Left ventricle myocardium superior (tissue), 1 donor: ENCODE results near the gene PRXL2B. TPM values are rescaled to one million over a fixed set of nuclear protein-coding genes. Genes with fewer than 3 reads are reported as not detected.

Source experiments
- ATAC-seq: fragments of 200-7000 bp; cut with Tn5 transposase; one replicate; pipeline ENCODE4 v1.9.1; 2020; ENCODE audit warnings: mild to moderate bottlenecking, moderate library complexity
- DNase-seq: peaks from one replicate; pipeline ENCODE4 v3.0.0-alpha.2; 2020
- intact Hi-C: fragments of 100-400 bp; cut with micrococcal nuclease; formaldehyde crosslinking; loops from one replicate; pipeline ENCODE4 v1.11.0; 2022
- total RNA-seq: library from RNA; stranded (reverse); fragmentation: NEBNext Ultra II Directional; extraction: Animal tissue kit (Norgen Biotek cat#: 25700); gene quantifications from one replicate; pipeline ENCODE4 v1.2.1, GENCODE V29; 2021
- donor health status: DM: no; HTN: yes; CAD: no; lungs with severe emphysema.

PRXL2B gene
- total RNA-seq, 1 donor from 2014 or later = 11.2 TPM

DNA sequence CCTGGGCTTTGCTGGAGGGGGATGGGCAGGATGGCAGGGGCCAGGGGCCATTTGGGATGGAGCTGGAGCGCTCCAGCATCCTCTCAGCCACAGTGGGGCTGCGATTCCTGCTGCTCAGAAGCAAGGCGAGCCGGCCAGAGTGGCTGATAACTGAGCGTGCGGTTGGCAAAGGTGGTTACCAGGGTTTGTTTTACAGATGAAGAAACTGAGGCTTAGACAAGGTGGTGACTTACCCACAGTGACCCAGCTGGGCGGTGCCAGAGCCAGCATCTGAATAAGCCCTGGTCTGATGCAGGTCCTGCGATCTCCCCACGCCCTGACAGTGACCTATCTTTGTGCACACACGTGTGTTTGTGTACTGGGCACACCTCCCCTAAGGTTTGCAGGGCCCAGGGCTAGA lies 5.9 kb upstream of the PRXL2B start:
- intact Hi-C loops = no loop called here
- peak; percentile 23 for DNase-seq
- no peak for ATAC-seq

DNA sequence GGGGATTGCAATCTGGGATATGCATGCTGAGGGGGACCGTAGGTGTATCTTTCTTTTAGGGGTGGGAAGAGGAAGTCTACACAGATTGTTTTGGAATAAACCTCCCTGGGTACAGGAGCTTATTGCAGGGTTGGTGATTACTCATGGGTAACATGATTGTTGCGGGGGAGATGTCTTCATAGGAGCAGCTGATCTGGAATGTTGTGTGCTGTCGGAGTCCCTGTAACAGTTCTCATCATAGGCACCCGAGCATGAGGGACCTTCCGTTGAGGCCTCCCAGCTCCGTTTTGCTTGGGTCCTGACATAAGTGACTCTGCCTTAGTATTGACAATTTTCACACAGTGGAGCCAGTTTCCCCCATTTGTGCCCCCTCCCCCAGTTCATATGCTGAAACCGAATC lies 4.2 kb upstream of the PRXL2B start:
- ATAC-seq (no peak), DNase-seq (no peak)
- intact Hi-C loops = no loop called here

DNA sequence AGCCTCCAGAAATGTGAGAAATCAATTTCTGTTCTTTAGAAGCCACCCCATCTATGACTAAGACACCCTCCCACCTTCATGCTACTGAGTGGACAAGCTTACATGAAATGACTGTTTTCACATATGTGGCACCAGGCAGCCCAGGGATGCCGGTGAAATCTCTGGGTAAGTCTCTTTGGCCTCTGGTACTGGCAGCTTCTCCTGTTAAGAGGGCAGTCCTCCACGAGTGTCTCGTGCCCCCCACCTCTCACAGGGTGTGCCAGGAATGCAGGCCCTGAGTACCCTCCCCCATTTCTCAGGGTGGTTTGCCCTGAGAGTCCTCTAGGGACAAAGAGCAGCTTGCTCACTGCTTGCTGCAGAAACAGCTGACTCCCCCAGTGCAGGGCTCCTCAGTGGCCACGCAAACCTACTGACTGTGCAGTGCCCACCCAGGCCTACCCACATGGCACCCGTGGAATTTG lies 3.2 kb upstream of the PRXL2B start:
- DNase-seq = peak; percentile 17
- intact Hi-C loops = no loop called here
- ATAC-seq = no peak

DNA sequence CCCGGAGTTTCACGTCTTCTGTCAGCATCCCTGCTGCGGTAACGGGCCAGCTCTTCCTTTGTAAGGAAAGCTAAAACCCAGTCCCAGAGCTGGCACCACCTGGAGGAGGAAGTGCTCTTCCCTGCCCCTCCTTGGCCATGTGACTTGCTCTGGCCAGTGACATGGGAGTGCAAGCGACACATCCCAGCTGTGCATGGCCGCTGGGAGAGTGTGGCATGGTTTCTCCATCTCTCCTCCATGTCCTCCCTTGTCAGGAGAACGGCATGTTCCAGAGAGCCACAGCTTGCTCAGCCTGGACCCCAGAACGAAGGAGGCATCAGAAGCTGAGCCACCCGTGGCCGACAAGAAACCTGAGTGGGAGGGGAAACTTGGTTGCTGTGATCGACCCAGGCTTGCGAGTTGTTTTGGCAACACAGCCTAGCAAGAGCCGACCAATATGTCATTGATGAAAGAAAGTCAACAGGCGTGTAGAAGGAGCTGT lies 2.7 kb upstream of the PRXL2B start:
- ATAC-seq (no peak), DNase-seq (peak; percentile 36)
- intact Hi-C loops = no loop called here

DNA sequence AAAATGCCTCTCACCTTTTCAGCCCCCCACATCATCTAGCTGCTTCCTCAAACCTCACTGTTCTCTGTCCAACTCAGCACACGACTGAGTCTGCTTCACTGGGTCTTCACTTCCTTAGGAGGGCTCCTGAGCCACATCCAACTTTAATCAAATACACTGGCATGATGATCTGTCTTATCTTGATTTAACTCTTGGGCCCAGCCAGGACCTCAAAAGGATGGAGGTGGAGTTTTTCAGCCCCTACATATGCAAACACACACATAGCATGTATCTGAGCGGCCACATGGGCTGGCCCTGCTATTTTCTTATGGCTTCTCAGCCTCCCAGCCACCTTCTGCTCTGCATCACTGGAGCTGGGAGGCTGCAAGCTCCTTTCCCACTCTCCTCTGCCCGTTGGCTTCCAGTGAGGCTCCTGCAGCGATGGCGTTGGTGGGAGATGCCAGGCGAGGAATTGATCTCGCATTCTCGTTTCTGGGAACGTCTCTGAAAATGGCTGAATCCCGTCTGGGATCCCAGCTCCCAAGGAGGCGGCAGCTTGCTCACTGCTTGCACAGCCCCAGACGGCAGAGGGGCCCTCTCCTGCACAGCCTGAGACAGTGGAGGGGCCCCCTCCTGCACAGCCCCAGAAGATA lies 1.8 kb upstream of the PRXL2B start:
- intact Hi-C loops = no loop called here
- peak; percentile 37 for DNase-seq
- ATAC-seq = no peak

DNA sequence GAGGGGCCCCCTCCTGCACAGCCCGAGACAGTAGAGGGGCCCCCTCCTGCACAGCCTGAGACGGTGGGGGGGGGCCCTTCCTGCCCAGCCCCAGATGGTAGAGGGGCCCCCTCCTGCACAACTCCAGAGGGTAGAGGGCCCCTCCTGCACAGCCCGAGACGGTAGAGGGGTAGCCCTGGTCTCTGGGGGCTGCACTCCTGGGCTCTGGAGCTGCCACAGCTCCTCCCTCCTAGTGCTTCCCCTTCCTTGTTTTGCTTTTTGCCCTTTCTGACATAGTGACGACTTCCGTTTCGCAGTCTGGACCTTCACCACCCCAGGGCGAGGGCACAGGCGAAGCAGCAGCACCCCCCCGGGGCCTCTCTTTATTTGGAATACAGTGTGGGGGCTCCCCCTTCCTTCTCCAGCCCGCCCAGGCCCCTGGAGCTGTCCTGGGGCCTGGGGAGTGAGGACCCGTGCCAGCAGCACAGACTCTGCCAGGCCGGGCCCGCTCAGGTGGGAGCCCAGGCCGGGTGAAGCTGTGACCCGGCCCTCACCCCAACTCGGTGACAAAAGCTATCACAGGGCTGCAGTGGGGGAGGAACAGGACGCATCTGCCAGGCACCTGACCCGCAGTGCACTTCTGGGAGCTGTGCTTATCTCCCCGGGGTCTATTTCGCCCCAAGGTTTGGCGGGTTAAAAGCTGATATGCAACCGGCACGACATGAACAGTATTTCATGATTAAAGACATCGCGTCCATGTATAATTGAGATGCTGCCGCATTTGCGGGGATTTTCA lies 1.1 kb upstream of the PRXL2B start:
- intact Hi-C loops = no loop called here
- DNase-seq (peak; percentile 81), ATAC-seq (peak; percentile 41)

DNA sequence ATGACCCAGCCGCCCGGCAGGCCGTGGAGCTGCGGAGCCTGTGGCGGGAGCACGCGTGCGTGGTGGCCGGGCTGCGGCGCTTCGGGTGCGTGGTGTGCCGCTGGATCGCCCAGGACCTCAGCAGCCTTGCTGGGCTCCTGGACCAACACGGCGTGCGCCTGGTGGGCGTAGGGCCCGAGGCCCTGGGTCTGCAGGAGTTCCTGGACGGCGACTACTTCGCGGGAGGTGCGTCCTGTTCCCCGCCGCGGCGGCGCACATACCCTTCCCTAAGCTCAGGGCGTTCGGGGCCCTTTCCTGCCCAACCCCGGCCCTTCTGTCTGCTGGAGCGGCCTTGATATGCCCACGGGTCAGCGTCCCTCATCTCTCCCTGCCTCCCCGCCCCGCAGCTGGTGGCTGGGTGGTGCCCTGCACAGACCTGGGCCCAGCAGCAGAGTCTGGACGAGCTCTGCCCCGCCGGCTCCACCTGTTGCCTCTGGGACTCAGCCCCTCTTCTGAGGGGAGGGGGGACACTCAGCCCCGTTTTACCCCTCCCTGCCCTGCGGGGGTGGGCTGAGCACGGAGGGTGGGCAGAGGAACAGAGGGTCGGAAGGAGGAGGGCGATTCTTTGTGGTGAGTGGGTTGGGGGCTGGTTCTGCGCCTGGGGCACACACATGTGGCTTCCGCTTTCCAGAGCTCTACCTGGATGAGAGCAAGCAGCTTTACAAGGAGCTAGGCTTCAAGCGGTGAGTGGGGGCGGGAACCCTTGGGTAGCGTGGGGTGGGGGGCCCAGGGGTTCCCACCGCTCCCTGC lies 688 bp downstream of the PRXL2B start:
- ATAC-seq = no peak

DNA sequence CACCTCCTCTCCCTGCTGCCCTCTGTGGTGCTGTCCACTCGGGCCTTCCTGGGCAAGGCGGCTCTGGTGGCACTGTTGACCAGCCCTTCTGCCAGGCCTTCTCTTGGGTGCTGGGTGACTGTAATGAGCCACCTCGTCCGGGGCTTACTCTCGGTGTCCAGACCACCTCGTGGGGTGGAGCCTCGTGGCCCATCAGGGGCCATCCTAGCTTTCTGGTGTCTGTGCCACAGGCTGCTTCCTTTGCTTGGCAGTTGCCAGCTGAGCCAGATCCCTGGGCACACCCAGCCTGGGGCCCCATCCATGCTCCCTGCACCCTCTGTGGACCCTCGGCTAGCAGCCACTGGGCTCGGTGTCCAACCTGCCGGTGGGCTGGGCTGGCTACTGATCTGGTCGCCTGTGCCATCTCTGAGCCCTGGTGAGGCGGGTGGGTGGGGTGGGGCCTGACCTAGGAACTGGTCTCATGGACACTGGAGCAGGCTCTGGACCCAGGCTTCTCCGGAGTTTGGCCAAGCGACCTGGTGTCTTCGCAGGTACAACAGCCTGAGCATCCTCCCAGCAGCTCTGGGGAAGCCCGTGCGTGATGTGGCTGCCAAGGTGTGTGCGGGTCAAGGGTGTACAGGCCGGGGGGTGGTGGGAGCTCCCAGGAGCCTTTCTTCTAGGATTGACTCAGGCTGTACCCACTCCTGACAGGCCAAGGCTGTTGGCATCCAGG lies 1.4 kb downstream of the PRXL2B start:
- DNase-seq = peak; percentile 33
- no peak for ATAC-seq
- intact Hi-C loops = no loop called here

More for the DNA sequence above, 688 bp downstream of the PRXL2B start:
- intact Hi-C loops = no loop called here
- no peak for DNase-seq

DNA sequence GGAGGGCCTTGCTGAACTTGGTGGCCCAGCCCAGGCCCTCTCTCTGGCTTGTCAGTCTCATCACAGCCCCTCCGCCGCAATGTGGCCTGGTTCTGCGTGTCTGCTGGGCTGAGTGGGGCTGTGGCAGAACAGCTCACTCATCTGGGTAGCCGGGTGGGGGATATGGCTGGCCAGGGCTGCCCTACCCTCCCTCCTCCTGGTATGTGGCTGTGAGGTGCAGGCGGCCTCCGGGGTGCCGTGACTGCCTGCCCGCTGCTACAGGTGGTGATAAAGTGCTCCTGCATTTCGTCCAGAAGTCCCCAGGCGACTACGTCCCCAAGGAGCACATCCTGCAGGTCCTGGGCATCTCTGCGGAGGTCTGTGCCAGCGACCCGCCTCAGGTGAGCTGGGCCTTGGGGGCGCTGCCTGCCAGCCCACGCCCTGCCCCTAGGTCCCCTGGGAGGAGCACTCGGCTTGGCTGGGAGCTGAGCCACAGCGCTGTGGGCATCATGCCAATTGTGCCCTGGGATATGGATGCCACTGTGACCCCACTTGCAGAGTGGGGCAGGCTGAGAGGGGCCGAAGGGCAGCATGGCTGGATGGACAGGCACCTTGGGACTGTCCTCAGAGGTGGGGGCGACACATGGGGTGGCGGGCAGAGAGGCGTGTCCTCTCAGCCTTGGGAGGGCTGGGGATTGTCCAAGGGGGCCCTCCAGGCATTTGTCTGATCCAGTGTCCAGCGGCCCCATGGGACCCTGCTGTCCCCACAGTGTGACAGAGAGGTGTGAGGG lies 2.3 kb downstream of the PRXL2B start:
- intact Hi-C loops = no loop called here
- peak; percentile 45 for DNase-seq
- no peak for ATAC-seq

DNA sequence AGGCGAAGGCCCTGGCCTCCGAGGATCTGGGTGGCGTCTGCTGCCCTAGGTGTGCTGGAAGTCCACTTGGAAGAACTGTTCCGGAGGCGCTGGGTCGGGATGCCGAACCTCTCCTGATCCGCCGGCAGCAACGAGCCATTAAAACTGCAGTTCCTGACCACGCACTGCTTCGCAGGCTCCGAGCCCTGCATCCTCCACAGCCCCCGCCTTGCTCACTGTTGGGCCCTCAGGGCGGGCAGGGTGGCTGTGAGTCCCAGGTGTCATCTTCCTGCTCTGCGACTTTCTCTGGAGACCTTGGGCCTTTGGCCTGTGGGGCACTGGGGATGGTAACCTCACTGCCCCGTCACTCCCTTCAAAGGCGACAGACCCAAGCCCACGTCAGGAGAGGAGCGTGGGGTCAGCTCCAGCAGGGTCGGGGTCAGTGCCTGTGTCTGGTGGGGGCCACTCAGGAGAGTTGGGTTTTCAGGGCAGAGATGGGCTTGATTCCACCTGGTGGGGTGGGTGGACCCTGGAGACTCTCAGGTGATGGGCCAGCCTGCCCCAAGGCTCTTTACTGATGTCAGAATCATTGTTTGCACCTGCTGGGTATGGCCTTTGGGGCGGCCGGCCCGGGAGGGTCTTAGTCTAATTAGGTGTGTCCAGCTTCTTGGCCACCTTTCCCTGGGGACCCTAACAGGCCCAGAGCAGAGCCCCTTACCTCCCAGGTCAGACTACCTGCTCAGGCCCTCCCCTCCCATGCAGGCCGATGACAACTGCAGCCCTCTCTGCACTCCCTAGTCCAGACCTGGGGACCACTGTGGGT lies 3.1 kb downstream of the PRXL2B start:
- ATAC-seq = no peak
- peak; percentile 15 for DNase-seq

DNA sequence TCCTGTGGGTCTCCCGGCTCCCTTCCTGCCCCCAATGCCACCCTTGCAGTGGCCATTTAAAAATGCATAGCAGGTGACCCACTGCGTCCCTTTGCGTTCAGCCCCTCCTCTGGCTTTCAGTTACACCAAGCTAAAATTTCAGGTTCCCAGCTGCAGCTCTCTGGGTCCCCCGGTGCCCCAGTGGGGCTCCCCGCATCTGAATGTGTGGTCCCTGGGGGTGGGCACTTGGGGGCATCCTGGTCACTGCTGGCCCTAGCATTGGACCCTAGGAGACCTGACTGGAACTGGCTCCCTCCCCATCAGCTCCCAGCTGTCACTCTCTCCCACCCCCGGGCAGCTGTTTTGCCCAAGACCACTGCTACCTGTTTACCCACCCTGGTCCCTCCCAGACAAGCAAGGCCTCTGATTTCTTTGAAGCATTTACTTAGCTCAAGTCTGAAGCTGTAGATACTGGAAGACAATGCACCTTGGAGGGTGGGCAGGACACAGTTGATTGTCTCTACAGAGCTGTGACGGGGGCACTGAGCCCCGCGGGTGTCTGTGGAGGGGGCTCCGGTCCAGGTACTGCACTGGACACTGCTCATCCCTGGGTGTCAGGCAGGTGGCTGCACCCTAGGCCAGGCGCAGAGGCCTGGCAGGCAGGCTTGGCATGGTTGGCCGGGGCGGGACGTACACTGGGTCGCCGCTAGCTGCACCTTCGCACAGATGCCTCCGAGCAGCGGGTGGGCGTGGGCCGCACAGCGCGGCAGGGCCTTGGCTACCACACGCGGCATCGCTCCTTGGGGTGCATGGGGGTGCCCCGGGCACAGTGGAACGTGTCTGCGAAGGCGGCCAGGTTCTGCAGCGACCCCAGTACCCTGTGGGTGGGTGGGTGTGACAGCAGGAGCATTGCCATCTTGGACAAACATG lies 3.9 kb downstream of the PRXL2B start:
- DNase-seq (peak; percentile 35), ATAC-seq (no peak)
- intact Hi-C loops = no loop called here

More for the DNA sequence above, 3.1 kb downstream of the PRXL2B start:
- intact Hi-C loops = no loop called here

DNA sequence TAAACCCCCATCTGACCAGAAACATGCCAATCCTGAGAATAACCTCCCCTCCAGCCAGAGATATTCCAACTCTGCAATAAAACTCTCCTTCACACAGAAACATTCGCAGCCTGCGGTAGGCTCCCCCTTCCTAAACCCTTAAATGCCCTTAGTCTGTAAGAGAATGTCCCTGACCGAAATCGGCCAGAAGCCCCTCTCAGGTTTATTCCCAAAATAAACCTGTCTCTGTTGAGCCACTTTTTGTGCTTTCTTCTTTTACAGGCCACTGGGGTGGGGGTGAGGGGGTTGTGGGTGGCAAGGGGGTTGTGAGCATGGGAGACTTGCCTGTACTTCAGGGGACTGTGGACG lies 4.6 kb downstream of the PRXL2B start:
- intact Hi-C loops = no loop called here
- no peak for ATAC-seq

DNA sequence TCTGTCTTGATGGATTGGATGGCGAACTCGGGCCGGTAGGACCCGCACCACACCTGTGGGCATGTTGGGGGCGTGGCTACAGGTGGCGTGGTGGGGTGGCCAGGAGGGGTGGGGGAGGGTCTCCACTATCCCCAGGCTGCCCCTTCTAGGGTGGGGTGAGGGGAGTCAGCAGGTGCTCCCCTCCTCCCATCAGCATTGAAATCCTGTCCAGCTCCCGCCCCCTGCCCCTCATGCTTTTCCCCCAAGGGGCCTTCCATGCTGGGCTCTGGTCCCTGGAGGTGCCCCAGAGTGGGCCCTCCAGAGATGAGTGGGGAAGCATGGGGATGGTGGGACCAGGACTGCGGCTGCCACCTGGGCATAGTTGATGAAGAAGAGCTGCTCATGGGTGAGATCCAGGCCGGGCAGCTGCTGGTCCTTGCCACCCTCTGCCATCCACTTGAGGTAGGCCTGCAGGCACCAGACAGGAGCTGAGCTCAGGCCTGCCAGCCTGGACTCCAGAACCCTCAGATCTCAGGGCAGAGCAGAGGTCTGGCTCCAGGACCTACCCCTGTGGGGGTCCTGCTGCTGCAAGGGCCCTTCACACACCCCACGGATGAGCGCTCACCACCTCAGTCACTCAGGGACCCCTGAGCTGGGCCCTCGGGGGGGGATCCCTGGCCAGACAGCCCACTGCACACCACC lies 5.1 kb downstream of the PRXL2B start:
- DNase-seq (peak; percentile 24), ATAC-seq (no peak)
- intact Hi-C loops = no loop called here

More for the DNA sequence above, 4.6 kb downstream of the PRXL2B start:
- DNase-seq = no peak

DNA sequence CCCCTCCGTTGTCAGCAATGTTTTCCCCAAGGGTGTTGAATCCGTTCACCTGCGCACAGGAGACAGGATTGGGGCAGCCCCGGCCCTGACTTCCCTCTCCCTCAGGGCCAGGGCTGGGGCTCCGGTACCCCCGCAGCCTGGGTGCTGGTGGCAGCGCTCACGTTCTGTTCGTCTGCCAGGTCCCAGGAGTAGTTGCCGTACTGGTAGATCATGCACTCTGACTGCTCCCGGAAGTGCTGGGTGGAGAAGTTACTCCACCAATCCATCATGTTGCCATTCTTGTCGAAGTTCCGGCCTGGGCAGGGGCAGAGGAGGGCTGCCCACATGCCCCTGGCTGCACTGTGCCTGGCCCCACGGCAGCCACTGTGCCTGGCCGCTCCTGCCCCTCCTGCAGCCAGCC lies 6.1 kb downstream of the PRXL2B start:
- intact Hi-C loops = no loop called here
- DNase-seq = peak; percentile 22
- ATAC-seq = no peak

DNA sequence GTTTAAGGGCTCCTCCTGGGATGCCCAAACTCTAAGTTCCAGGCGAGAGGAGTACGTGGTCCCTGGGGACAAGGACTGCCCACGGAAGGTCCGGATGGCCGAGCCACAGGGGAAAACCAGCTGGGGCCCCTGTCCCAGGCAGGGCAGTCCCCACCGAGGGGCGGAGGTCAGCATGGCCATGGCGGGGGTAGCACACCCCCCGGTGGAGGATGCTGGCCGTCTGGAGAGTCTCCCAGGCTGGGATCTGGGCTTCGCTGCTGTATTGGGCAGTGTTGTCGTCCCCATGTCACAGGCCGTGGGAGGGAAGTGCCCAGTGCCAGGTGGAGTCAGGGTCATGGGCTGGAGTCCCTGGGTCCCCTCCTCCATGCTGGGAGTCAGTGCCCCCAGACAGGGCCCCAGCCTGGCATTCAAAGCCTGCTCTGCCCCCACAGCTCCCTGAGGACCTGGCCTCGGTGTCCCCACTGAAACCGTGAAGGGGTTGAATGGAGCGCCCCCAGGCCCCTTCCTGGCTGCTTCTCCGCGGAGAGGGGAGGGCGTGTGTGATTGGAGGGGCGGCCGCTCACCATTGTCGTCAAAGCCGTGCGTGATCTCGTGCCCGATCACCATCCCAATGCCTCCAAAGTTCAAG lies 6.8 kb downstream of the PRXL2B start:
- ATAC-seq (no peak), DNase-seq (no peak)
- intact Hi-C loops = no loop called here
